GM21423 (cell line): ENCODE results near the gene EIF4G3.

Experiments used
- ATAC-seq: cut with Tn5 transposase; IDR thresholded peaks from one replicate; pipeline ENCODE4 v1.9.1; 2021; ENCODE audit warnings: mild to moderate bottlenecking, moderate library complexity; ENCODE audit not compliant: unreplicated experiment

The EIF4G3 gene

GRCh38 chr1:20786253-20787028 lies 390.3 kb downstream of the EIF4G3 start:
- ATAC-seq: peak; percentile 75

DNA sequence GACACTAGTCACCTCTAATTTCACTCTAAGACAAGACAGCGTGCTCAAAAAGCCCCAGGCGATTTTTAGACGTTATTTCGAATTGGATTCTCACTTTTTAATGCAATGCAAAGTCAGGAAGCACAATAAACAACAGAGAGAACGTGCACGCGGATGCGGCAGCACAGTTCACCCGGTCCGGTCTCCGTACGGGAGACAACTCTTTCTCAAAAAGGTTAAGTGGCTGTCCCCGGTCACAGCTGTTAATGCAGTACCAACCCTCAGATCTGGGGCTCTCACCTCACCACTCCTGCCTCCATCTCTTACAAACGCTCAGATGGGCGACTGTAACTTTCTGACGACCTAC lies 390.8 kb downstream of the EIF4G3 start:
- no peak for ATAC-seq

DNA sequence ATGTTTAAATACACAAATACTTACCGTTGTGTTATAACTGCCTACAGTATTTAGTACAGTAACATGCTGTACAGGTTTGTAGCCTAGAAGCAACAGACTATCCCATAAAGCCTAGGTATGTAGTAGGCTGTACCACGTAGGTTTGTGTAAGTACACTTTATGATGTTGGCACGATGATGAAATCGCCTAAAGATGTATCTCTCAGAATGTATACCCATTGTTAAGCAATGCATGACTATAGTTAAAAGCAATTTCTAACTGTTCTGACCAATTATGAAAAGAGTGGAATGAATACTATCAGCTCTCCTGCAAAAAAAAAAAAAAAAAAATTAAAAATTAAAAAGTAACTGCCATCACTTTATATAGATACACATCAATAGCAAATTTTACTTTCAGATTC lies 401.0 kb downstream of the EIF4G3 start:
- ATAC-seq: no peak

GRCh38 chr1:20771780-20772179 lies 404.9 kb downstream of the EIF4G3 start:
- ATAC-seq: no peak

- no peak for ATAC-seq
These were observed 406.2 kb downstream of the EIF4G3 start for GRCh38 chr1:20770314-20771087.

DNA sequence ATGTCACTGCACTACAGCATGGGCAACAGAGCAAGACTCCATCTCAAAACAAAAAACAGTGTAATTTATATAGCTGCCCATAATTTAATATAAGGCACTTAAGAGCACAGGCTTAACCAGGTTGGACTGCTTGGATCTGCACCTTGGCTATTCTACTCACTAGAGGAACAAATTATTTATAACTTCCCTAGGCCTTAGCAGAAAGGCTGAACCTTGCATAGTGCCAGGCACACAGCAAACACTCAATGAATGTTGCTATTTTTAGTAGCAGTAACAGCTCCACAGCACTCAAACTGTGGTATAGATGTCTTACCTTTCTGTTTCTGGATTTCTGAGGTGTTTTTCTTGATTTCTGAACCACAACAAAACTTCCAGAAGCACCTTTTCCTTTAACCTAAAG lies 409.4 kb downstream of the EIF4G3 start:
- no peak for ATAC-seq

DNA sequence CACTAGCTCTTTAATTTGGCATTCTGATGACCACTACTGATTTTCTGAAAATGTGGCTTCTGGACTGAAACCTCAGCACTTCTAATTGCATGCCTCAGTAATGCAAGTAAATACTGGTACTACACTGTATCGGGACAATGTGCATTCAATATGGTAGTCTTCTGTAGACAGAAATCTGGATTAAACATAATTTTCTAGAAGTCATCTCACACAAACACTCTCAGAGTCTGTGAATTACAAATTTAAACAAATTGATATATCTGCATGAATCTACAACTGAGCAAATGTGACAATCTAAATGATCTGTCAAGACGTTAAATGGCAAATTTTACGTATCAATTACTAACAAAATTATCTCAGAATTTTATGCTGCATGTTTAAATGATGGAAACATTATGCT lies 413.3 kb downstream of the EIF4G3 start:
- no peak for ATAC-seq

DNA sequence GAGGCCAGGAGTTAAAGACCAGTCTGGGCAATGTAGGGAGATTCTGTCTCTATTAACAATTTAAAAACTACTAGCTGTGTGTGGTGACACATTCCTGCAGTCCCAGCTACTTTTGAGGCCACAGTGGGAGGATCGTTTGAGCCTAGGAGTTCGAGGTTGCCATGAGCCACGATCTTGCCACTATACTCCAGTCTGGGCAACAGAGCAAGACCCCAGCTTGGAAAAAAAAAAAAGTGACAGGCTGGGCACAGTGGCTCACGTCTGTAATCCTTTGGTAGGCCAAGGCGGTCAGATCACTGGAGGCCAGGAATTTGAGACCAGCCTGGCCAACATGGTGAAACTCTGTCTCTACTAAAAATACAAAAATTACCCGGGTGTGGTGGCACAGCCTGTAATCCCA lies 416.4 kb downstream of the EIF4G3 start:
- no peak for ATAC-seq
